LNCaP clone FGC (cell line): Measurements from ENCODE around the gene TMEM205.

Experiments
- DNase-seq: peaks from one replicate; pipeline ENCODE4 v3.0.0-alpha.2; 2011; ENCODE audit warnings: low read depth
- H3K4me3 ChIP-seq: 2 replicates; pipeline ENCODE4 v1.5.1; 2011; ENCODE audit warnings: mild to moderate bottlenecking, low read depth, low read length, control low read depth
- TF ChIP-seq, protein P1 (sequence below): IDR thresholded peaks from 2 replicates; pipeline ENCODE4 v1.5.1; 2012; ENCODE audit warnings: mild to moderate bottlenecking; ENCODE audit not compliant: control insufficient read depth, insufficient read depth; ENCODE audit errors: extremely low read depth

The TMEM205 gene

DNA sequence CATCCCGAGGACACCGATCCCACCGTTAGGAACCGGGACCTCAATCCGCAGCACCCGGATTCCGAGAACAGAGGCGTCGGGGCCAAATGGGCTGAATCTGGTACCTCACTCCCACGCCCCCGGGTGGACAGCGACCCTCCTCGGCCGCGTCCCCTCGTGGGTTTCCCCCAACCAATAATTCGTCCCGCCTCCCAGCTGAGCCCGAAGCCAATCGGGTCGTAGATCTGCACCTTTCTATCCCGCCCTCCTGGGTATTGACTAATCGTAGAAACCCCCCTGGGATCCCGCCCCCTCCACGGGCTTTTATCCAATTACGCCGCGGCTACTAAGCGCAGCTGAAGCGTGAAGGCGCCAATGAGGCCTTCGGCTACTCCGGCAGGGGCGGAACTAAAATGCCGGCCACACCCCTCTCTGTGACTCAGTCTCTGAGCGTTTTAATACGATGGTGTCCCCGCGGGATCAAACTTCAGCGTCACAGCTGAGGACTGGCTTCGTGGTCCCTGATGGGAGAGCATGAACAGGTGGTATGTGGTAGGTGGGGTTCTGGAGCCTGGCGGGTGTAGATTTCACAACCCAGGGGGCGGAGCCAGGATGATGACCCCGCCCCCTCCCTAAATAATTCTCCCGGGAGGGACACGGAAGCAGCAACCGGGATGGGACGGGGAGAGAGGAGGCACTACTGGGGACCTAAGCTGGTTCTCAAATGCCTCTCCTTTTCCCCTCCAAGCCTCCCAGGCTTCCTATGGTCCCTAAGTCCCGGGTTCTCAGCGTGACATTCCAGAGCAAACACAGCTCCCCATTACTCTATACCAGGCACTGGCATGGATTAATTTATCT, at the start of gene TMEM205, which contains the start of gene CCDC159:
TMEM205 (minus strand) TSS at position 165 of the 837 bp plus-strand sequence. CDS start 649 bp downstream, outside the sequence.
CCDC159 (plus strand) TSS at position 416 of the 837 bp plus-strand sequence; CDS start at position 504, 88 bp downstream.
- peak; percentile 97 for DNase-seq
- H3K4me3 ChIP-seq: peak within 1 kb of the TSS; percentile 89
- TF ChIP-seq, protein P1, sequence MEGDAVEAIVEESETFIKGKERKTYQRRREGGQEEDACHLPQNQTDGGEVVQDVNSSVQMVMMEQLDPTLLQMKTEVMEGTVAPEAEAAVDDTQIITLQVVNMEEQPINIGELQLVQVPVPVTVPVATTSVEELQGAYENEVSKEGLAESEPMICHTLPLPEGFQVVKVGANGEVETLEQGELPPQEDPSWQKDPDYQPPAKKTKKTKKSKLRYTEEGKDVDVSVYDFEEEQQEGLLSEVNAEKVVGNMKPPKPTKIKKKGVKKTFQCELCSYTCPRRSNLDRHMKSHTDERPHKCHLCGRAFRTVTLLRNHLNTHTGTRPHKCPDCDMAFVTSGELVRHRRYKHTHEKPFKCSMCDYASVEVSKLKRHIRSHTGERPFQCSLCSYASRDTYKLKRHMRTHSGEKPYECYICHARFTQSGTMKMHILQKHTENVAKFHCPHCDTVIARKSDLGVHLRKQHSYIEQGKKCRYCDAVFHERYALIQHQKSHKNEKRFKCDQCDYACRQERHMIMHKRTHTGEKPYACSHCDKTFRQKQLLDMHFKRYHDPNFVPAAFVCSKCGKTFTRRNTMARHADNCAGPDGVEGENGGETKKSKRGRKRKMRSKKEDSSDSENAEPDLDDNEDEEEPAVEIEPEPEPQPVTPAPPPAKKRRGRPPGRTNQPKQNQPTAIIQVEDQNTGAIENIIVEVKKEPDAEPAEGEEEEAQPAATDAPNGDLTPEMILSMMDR: peak; percentile 11; the same call in 1 of the 2 replicates

DNA sequence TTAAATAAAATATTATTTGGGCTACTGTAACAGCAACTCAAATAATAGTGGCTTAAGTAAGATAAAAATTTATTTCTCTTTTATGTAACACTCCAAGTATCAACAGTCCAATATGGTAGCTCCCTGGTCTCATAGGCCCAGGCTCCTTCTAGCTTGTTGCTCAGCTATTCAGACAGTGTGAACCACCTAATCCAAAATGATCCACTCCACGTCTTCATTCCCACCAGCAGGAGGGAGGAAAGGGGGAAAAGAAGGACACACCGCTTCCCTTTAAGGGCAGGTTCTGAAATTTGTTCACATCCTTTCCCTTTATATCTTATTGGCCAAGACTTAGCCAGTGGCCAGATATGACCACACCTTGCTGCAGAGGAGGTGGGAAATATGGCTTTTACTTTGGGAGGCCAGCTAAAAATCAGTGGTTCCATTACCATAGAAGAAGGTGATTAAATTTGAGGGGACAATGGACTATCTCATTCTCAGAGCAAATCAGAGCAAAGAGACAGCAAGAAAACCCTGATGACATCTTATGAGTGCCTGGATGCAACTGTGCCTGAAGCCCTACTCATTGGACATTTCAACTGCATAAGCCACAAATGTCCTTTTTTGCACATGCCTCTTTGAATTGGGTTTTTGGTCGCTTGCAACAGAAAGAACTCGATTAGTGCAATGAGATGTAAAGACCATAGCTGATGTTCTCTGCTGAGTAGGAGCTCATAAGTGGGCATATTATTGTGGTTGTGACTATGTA, 45.0 kb upstream of the TMEM205 start:
- no peak overlapping the region for H3K4me3 ChIP-seq
- TF ChIP-seq, protein P1: no peak
- DNase-seq: no peak

DNA sequence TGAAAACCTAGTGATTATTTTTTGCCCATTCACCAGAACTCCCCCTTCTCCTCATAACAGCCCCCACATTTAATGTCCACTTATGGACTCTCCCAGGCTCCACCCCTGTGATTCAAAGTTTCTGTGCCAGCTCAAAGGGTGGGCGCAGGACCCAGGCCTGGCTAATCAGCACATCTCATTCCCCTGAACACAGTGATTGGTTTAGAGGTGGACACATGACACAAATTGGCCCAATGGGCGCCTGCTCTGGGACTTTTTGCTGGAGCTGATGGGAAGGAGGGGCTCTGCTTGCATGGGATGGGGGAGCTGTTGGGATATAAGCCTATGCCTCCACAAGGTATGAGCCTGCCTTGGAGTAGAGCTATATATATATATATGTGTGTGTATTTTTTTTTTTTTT, 44.3 kb upstream of the TMEM205 start:
- TF ChIP-seq, protein P1: no peak
- DNase-seq: no peak
- no peak overlapping the region for H3K4me3 ChIP-seq

DNA sequence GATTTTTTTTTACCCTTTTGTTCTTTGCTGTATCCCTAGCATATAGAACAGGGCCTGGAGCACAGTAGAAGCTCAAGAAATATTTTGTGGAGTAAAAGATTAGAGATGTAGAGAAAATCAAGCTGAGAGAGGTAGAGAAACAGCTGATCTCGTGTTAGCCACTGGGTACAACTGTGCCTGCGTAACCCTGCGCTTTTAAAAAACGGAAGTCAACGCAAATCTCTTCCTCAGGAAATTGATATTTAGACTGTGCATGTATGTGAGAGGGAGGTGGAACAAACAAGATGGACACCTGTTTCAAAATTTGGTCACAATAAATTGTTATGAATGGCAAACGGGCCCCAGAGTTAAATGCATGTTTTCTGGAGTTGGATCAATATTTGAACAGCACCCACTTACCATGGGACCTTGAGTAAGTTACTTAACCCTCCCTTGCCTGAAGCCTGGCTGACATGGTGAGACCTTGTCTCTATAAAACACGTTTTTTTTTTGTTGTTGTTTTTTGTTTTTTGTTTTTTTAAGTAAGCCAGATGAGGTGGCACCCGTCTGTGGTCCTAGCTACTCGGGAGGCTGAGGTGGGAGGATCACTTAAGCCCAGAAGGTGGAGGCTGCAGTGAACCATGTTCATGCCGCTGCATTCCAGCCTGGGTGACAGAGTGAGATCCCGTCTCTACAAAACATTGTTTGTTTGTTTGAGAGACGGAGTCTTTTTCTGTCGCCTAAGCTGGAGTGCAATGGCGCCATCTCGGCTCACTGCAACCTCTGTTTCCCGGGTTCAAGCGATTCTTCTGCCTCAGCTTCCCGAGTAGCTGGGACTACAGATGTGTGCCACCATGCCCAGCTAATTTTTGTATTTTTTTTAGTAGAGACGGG, 41.3 kb upstream of the TMEM205 start:
- DNase-seq: no peak
- TF ChIP-seq, protein P1: no peak
- H3K4me3 ChIP-seq: no peak overlapping the region

DNA sequence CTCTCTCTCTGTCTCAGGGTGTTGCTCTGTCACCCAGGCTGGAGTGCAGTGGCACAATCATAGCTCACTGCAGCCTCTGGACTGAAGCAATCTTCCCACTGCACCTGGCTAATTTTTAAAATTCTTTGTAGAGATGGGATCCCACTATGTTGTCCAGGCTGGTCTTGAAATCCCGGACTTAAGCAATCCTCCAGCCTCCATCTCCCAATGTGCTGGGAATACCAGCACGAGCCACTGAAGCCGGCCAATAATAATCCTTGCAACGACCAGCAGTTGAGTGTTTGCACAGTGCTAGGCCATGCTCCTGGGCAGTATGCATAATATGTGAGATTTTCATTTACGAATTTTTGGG, 38.7 kb upstream of the TMEM205 start:
- TF ChIP-seq, protein P1: no peak
- H3K4me3 ChIP-seq: no peak overlapping the region
- no peak for DNase-seq

DNA sequence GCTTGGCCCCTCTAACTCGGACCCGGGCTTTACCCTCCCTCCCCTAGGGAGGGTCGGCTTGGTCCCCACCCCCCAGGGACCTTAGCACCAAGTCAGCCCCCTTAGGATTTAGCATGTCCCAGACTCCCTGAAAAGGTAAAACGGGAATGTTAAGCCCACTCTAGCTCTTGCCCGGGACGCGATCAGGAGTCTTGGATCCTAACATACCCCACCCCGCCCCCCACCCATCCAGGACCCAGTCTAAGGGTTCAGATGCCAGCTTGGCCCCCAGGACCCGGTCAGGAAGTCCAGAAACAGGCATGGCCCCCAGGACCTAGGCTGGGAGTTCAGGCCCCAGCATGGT, 37.6 kb upstream of the TMEM205 start:
- peak overlapping the region; percentile 54 for H3K4me3 ChIP-seq
- no peak for DNase-seq
- TF ChIP-seq, protein P1: no peak
